ENCODE data around the gene CAMK2B.

Gene CAMK2B

DNA sequence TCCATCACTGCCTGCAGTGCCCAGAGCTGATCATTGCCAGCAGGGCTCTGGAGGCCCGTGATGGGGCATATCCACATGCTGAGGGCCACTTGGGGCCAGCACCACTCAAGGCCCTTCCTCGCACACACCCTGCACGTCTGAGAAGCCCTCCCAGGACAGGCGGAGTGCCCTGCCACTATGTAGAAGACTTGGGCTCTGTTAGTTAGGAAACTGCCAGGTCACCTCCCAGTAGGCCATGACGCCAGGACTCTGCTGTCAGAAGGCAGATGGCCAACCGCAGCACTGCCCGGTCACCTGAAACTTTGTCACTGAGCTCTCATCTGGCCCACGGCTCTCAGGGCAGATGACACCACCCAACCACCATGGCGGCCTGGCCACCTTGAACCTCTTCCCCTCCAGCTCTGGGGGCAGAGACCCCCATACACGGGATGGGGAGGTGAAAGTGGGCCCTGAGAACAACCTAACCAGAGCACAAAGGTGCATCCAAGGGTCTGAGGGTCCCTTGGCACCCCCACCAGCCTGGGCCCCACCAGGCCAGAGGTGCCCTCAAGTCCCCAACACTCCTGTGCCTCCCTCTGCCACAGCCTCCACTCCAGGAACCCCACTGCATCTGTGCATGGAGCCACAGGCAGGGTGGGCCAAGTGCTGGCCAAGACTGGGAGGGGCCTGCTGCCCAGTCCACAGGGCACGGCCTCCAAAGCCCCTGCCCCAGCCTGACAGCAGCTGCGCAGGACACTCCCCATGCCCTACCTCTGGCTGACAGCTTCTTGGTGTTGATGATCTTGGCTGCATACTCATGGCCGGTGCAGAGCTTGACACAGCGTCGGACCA, 41.8 kb downstream of the CAMK2B start:
- Histone ChIP-seq H2AFZ (ENCODE audit: low read depth, low read length) (no peak overlapping the region), H3K36me3 (ENCODE audit: control insufficient read depth in 1 of 2, insufficient read depth in 2 of 2, low read depth in 1 of 2, low read length in 2 of 2) (no peaks in the 10 kb centered on the region), H3K9me3 (ENCODE audit: control insufficient read depth, low read length) (no peaks in the 10 kb centered on the region), H2BK120ac (ENCODE audit: low read depth, low read length) (no peak overlapping the region), H3K18ac (ENCODE audit: low read depth in 1 of 2, low read length in 2 of 2) (no peak overlapping the region), H2BK12ac (ENCODE audit: low read length in 2 of 2) (no peak overlapping the region), H3K27me3 (ENCODE audit: control insufficient read depth in 1 of 2, insufficient read depth in 1 of 2, low read length in 2 of 2) (peaks cover under 1 to 15% of the 10 kb centered on the region in 2 experiments), H2BK5ac (ENCODE audit: low read depth, low read length, poor library complexity, severe bottlenecking) (no peak overlapping the region), H3K9ac (ENCODE audit: low read length) (no peak overlapping the region), H3K27ac (ENCODE audit: low read length, poor library complexity, severe bottlenecking) (no peak overlapping the region), H2BK15ac (ENCODE audit: low read depth, poor library complexity, severe bottlenecking) (no peak overlapping the region), H3K4me3 (ENCODE audit: insufficient read depth in 1 of 2, low read depth in 1 of 2, low read length in 2 of 2) (no peak overlapping the region), H3K4me2 (ENCODE audit: low read length, poor library complexity, severe bottlenecking) (no peak overlapping the region), H3K14ac (ENCODE audit: low read length in 2 of 2) (peak overlapping the region in 1 of 2 experiments; percentile 71), H2AK5ac (ENCODE audit: low read length, severe bottlenecking) (no peak overlapping the region), H3K23ac (ENCODE audit: low read length in 2 of 2) (no peak overlapping the region), H4K91ac (ENCODE audit: low read length) (no peak overlapping the region), H3K4ac (ENCODE audit: low read depth in 1 of 2, low read length in 2 of 2) (no peak overlapping the region), H3K79me1 (replicated peaks; ENCODE audit: low read length, poor library complexity, severe bottlenecking) (no peaks in the 10 kb centered on the region), H3K4me1 (ENCODE audit: control insufficient read depth, insufficient read depth, low read depth, low read length) (peaks cover 8% of the 10 kb centered on the region), H4K8ac (ENCODE audit: low read length) (no peak overlapping the region)
- no peak for DNase-seq
- 90% methylated on average over 13 of the region's 15 CpGs for WGBS

DNA sequence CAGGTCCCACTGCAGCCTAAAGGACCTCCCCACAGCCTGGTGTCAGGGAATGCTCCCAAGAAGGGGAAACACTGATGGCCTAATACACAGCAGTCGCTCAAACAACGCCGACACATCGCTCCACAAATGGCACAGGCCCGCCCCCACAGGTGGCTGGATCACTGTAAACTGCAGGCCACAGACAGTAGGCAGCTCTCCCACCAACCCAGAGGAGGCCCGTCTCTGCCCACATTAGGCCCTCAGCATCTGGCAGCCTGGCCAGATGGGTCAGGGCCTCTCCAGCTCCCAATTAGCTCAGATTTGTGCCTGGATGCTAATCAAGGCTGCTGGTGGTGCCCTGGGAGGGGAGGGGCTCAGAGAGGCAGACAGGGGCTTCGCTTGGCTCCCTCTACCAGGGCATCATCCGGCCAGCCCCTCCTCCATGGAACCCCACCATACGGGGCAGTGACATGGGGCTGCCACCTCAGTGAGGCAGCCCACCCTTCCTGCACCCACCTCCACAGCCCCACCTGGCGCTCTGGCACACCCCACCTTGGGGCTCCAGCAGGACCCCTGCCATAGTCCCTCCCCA, 42.7 kb downstream of the CAMK2B start:
- 91% methylated on average over 10 of the region's 10 CpGs for WGBS
- H2AK5ac ChIP-seq (ENCODE audit: low read length, severe bottlenecking), result no peak overlapping the region
- no peak overlapping the region for H3K4me2 ChIP-seq (ENCODE audit: low read length, poor library complexity, severe bottlenecking)
- H3K4me3 ChIP-seq (ENCODE audit: insufficient read depth in 1 of 2, low read depth in 1 of 2, low read length in 2 of 2), result no peak overlapping the region
- no peak for DNase-seq
- H3K4me1 ChIP-seq (ENCODE audit: control insufficient read depth, insufficient read depth, low read depth, low read length), result peaks cover 9% of the 10 kb centered on the region
- no peak overlapping the region for H2BK15ac ChIP-seq (ENCODE audit: low read depth, poor library complexity, severe bottlenecking)
- no peak overlapping the region for H2AFZ ChIP-seq (ENCODE audit: low read depth, low read length)
- H3K27me3 ChIP-seq (ENCODE audit: control insufficient read depth in 1 of 2, insufficient read depth in 1 of 2, low read length in 2 of 2), result peaks cover 0 to 15% of the 10 kb centered on the region in 2 experiments
- no peak overlapping the region for H3K4ac ChIP-seq (ENCODE audit: low read depth in 1 of 2, low read length in 2 of 2)
- H3K23ac ChIP-seq (ENCODE audit: low read length in 2 of 2), result no peak overlapping the region
- no peaks in the 10 kb centered on the region for H3K36me3 ChIP-seq (ENCODE audit: control insufficient read depth in 1 of 2, insufficient read depth in 2 of 2, low read depth in 1 of 2, low read length in 2 of 2)
- H3K79me1 ChIP-seq (replicated peaks; ENCODE audit: low read length, poor library complexity, severe bottlenecking), result no peaks in the 10 kb centered on the region
- no peak overlapping the region for H4K8ac ChIP-seq (ENCODE audit: low read length)
- no peak overlapping the region for H2BK12ac ChIP-seq (ENCODE audit: low read length in 2 of 2)
- H3K9ac ChIP-seq (ENCODE audit: low read length), result no peak overlapping the region
- no peak overlapping the region for H3K14ac ChIP-seq (ENCODE audit: low read length in 2 of 2)
- H3K9me3 ChIP-seq (ENCODE audit: control insufficient read depth, low read length), result no peaks in the 10 kb centered on the region
- H2BK5ac ChIP-seq (ENCODE audit: low read depth, low read length, poor library complexity, severe bottlenecking), result no peak overlapping the region
- H4K91ac ChIP-seq (ENCODE audit: low read length), result no peak overlapping the region
- H3K18ac ChIP-seq (ENCODE audit: low read depth in 1 of 2, low read length in 2 of 2), result no peak overlapping the region
- H3K27ac ChIP-seq (ENCODE audit: low read length, poor library complexity, severe bottlenecking), result no peak overlapping the region
- H2BK120ac ChIP-seq (ENCODE audit: low read depth, low read length), result no peak overlapping the region

DNA sequence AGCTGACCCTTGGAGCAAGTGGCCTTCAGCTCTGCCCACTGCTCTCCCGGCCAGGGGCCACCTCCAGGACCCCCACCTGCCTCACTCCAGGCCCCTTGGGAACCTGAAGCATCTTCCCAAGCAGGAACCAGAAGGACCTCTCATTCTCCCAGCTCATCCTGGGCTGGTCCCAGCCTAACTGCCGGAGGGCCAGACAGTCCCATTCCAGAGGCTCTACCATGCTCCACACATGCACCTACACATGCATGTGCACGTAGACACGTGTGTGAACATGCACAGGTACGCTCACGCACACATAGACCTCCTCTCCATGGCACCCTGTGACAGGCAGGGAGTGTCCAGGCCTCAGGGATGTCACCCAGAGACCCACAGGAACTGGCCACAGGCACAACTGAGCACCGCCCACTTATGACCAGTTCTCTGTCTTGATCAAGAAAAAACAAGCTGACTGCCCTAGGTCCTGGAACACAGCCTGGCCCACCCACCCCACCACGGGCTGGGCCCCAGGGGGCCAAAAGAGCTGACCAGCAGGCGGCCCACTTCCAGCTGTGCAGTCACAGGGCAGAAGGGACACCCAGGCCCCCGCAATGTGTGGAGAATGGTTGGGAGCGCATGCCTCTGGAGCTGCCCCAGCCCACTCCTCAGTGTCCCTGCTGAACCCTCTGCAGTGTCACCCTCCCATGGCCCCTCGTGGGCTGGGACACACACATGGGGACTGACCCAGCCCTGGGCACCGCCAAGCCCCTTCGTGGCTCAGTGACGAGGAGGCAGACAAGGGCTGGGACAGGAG, 43.4 kb downstream of the CAMK2B start:
- Histone ChIP-seq H2BK120ac (ENCODE audit: low read depth, low read length) (no peak overlapping the region), H4K91ac (ENCODE audit: low read length) (no peak overlapping the region), H2BK12ac (ENCODE audit: low read length in 2 of 2) (no peak overlapping the region), H3K4ac (ENCODE audit: low read depth in 1 of 2, low read length in 2 of 2) (no peak overlapping the region), H3K9me3 (ENCODE audit: control insufficient read depth, low read length) (no peaks in the 10 kb centered on the region), H3K4me1 (ENCODE audit: control insufficient read depth, insufficient read depth, low read depth, low read length) (peaks cover 9% of the 10 kb centered on the region), H2AFZ (ENCODE audit: low read depth, low read length) (no peak overlapping the region), H2AK5ac (ENCODE audit: low read length, severe bottlenecking) (no peak overlapping the region), H3K14ac (ENCODE audit: low read length in 2 of 2) (no peak overlapping the region), H3K79me1 (replicated peaks; ENCODE audit: low read length, poor library complexity, severe bottlenecking) (no peaks in the 10 kb centered on the region), H4K8ac (ENCODE audit: low read length) (no peak overlapping the region), H3K18ac (ENCODE audit: low read depth in 1 of 2, low read length in 2 of 2) (no peak overlapping the region), H3K27ac (ENCODE audit: low read length, poor library complexity, severe bottlenecking) (no peak overlapping the region), H3K4me2 (ENCODE audit: low read length, poor library complexity, severe bottlenecking) (no peak overlapping the region), H3K36me3 (ENCODE audit: control insufficient read depth in 1 of 2, insufficient read depth in 2 of 2, low read depth in 1 of 2, low read length in 2 of 2) (no peaks in the 10 kb centered on the region), H2BK5ac (ENCODE audit: low read depth, low read length, poor library complexity, severe bottlenecking) (no peak overlapping the region), H3K23ac (ENCODE audit: low read length in 2 of 2) (no peak overlapping the region), H3K27me3 (ENCODE audit: control insufficient read depth in 1 of 2, insufficient read depth in 1 of 2, low read length in 2 of 2) (peaks cover 0 to 15% of the 10 kb centered on the region in 2 experiments), H2BK15ac (ENCODE audit: low read depth, poor library complexity, severe bottlenecking) (no peak overlapping the region), H3K9ac (ENCODE audit: low read length) (no peak overlapping the region), H3K4me3 (ENCODE audit: insufficient read depth in 1 of 2, low read depth in 1 of 2, low read length in 2 of 2) (no peak overlapping the region)
- 72% methylated on average over 15 of the region's 15 CpGs for WGBS
- DNase-seq, result no peak
